ENCODE measurements around the gene CRP.

- TF ChIP-seq CTCF (IDR thresholded peaks at IDR 0.05) (no peak), POLR2A (IDR thresholded peaks at IDR 0.05) (no peak)
Observed at GRCh38 chr1:159763686-159764085, 49.3 kb upstream of the CRP start.
